SH-SY5Y (cell line): ENCODE results near the gene KCNJ1.

Experiments used
- GATA2 ChIP-seq: IDR thresholded peaks from 2 replicates; pipeline ENCODE4 v1.6.1; 2011; ENCODE audit warnings: mild to moderate bottlenecking, low read depth, low read length
- GATA3 ChIP-seq: IDR thresholded peaks from 2 replicates; pipeline ENCODE4 v1.6.1; 2011; ENCODE audit warnings: low read depth, mild to moderate bottlenecking, low read length, moderate library complexity

DNA sequence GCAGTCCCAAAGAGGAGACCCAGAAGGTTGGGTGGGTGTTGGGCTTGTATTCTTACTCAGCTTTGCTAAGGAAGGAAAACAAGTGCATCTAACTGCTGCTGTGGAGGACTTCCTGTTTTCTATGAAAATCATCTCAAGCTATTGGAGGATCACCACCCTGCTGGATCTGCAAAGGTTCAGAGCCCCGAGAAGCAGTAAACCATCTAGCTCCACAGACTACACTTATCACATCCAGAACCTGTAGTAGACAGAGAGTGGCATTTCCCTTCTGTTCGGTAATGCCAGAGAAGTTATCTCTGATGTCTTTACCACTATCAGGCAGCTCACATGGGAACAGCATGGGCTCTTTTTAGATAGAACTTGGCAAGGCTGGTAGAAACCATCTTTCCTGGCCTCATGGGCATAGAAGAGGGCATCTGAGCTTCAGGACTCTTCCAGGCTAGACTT lies 21.7 kb downstream of the KCNJ1 start:
- TF ChIP-seq GATA3 (no peak), GATA2 (no peak)
